Stomach (tissue), 4 donors: ENCODE measurements around the gene GMEB2.

Experiments
- CTCF ChIP-seq, 7 experiments: fragments of 450-650 bp in 4 of 7; fragments of 200-600 bp in 3 of 7; sonication (generic) in 3 of 7; IDR thresholded peaks; one replicate each; pipeline ENCODE4 v1.5.1; 2016 to 2019; ENCODE audit warnings: antibody characterized with exemption in 7 of 7, control low read depth in 2 of 7, mild to moderate bottlenecking in 1 of 7
- EP300 ChIP-seq: sonication (generic); formaldehyde crosslinking; IDR thresholded peaks from one replicate; pipeline ENCODE4 v1.6.1; 2017; ENCODE audit warnings: antibody characterized with exemption

- TF ChIP-seq EP300 = no peak
- no peak for TF ChIP-seq CTCF (IDR thresholded peaks at IDR 0.05)
Measured at GRCh38 chr20:63672666-63673065, 45.8 kb upstream of the GMEB2 start.
